Neural cell (in vitro differentiated cells): ENCODE measurements around the gene MS4A14. TPM values are rescaled to one million over a fixed set of nuclear protein-coding genes. Genes with fewer than 3 reads are reported as not detected.

Experiments used
- H2AFZ ChIP-seq: fragments of 200-600, 300-800 bp; sonication (generic), shearing (Covaris generic); 2 replicates; pipeline ENCODE4 v1.6.0; 2014; ENCODE audit warnings: low read depth, mild to moderate bottlenecking, antibody characterized with exemption, low read length, moderate library complexity
- H3F3A ChIP-seq: fragments of 200-600 bp; shearing (Covaris generic); 2 replicates; pipeline ENCODE4 v1.6.1; 2016; ENCODE audit warnings: mild to moderate bottlenecking, moderate library complexity, mixed read lengths, antibody characterized with exemption, low read length; ENCODE audit not compliant: insufficient read depth, poor library complexity, severe bottlenecking
- H3K27ac ChIP-seq: fragments of 200-600, 300-800 bp; sonication (generic), shearing (Covaris generic); 2 replicates; pipeline ENCODE4 v1.5.1; 2014; ENCODE audit warnings: mild to moderate bottlenecking, low read length, moderate library complexity
- H3K27me3 ChIP-seq: fragments of 300-800, 200-600 bp; sonication (generic), shearing (Covaris generic); 2 replicates; pipeline ENCODE4 v1.6.0; 2014; ENCODE audit warnings: mild to moderate bottlenecking, low read depth, low read length, moderate library complexity; ENCODE audit not compliant: insufficient read depth
- H3K36me3 ChIP-seq: fragments of 300-800, 200-600 bp; sonication (generic), shearing (Covaris generic); 2 replicates; pipeline ENCODE4 v1.5.1; 2014; ENCODE audit warnings: mild to moderate bottlenecking, antibody characterized with exemption, low read length, moderate library complexity; ENCODE audit not compliant: insufficient read depth
- H3K4me2 ChIP-seq: fragments of 300-800, 200-600 bp; sonication (generic), shearing (Covaris generic); 2 replicates; pipeline ENCODE4 v1.6.0; 2014; ENCODE audit warnings: mild to moderate bottlenecking, low read length
- H3K4me3 ChIP-seq: fragments of 300-800, 200-600 bp; sonication (generic), shearing (Covaris generic); 2 replicates; pipeline ENCODE4 v1.5.1; 2014; ENCODE audit warnings: mild to moderate bottlenecking, low read length, moderate library complexity
- H3K79me2 ChIP-seq: fragments of 200-600 bp; shearing (Covaris generic); replicated peaks from 2 replicates; pipeline ENCODE4 v1.6.0; 2014; ENCODE audit warnings: mild to moderate bottlenecking, low read length, moderate library complexity; ENCODE audit not compliant: insufficient read depth
- H3K9ac ChIP-seq: fragments of 300-800, 200-600 bp; sonication (generic), shearing (Covaris generic); 2 replicates; pipeline ENCODE4 v1.6.1; 2016; ENCODE audit warnings: mild to moderate bottlenecking, low read length, mixed read lengths
- H3K9me2 ChIP-seq: fragments of 200-600 bp; shearing (Covaris generic); 2 replicates; pipeline ENCODE4 v1.6.1; 2016; ENCODE audit warnings: mild to moderate bottlenecking, low read length, mixed read lengths; ENCODE audit not compliant: insufficient read depth
- H3K9me3 ChIP-seq: fragments of 200-600, 300-800 bp; sonication (generic), shearing (Covaris generic); 2 replicates; pipeline ENCODE4 v1.6.1; 2016; ENCODE audit warnings: mild to moderate bottlenecking, mixed run types, low read length, moderate library complexity, mixed read lengths
- H4K20me1 ChIP-seq: fragments of 200-600 bp; shearing (Covaris generic); 2 replicates; pipeline ENCODE4 v1.6.1; 2016; ENCODE audit warnings: mild to moderate bottlenecking, mixed run types; ENCODE audit not compliant: insufficient read depth
- EP300 ChIP-seq: fragments of 450-650 bp; conservative IDR thresholded peaks from 2 replicates; pipeline ENCODE4 v1.6.1; 2014; ENCODE audit warnings: antibody characterized with exemption, mild to moderate bottlenecking, moderate library complexity; ENCODE audit not compliant: poor library complexity, severe bottlenecking
- EZH2 ChIP-seq: fragments of 200-600, 300-800 bp; shearing (Covaris generic), sonication (generic); IDR thresholded peaks from 2 replicates; pipeline ENCODE4 v1.6.1; 2014; ENCODE audit warnings: antibody characterized with exemption, low read length, borderline replicate concordance, mild to moderate bottlenecking; ENCODE audit not compliant: insufficient read depth, poor library complexity, severe bottlenecking
- MXI1 ChIP-seq: fragments of 450-650 bp; conservative IDR thresholded peaks from 2 replicates; pipeline ENCODE4 v1.6.1; 2014; ENCODE audit warnings: antibody characterized with exemption, mild to moderate bottlenecking; ENCODE audit not compliant: poor library complexity, severe bottlenecking
- POLR2AphosphoS5 ChIP-seq: IDR thresholded peaks from 2 replicates; pipeline ENCODE4 v1.6.1; 2012
- RAD21 ChIP-seq: fragments of 450-650 bp; conservative IDR thresholded peaks from 2 replicates; pipeline ENCODE4 v1.6.1; 2014; ENCODE audit warnings: antibody characterized with exemption, mild to moderate bottlenecking, moderate library complexity
- SMC3 ChIP-seq: fragments of 450-650 bp; conservative IDR thresholded peaks from 2 replicates; pipeline ENCODE4 v1.6.1; 2014; ENCODE audit warnings: antibody characterized with exemption, mild to moderate bottlenecking, moderate library complexity; ENCODE audit not compliant: poor library complexity
- TAF1 ChIP-seq: IDR thresholded peaks from 2 replicates; pipeline ENCODE4 v1.6.1; 2012; ENCODE audit warnings: low read depth
- polyA plus RNA-seq: library from polyadenylated mRNA; depleted of rRNA; stranded (reverse); fragments of >200 nt; gene quantifications from 2 replicates; pipeline ENCODE4 v1.2.3, GENCODE V29; 2014
- TF ChIP-seq, protein P1 (sequence below): IDR thresholded peaks from 2 replicates; pipeline ENCODE4 v1.6.1; 2012; ENCODE audit warnings: borderline replicate concordance
- TF ChIP-seq, protein P2 (sequence below): fragments of 450-650 bp; IDR thresholded peaks from 2 replicates; pipeline ENCODE4 v1.5.1; 2014; ENCODE audit warnings: antibody characterized with exemption, mild to moderate bottlenecking, moderate library complexity; ENCODE audit not compliant: poor library complexity, severe bottlenecking

Gene MS4A14
- polyA plus RNA-seq, 1 donor from 2014 or later: not detected

DNA sequence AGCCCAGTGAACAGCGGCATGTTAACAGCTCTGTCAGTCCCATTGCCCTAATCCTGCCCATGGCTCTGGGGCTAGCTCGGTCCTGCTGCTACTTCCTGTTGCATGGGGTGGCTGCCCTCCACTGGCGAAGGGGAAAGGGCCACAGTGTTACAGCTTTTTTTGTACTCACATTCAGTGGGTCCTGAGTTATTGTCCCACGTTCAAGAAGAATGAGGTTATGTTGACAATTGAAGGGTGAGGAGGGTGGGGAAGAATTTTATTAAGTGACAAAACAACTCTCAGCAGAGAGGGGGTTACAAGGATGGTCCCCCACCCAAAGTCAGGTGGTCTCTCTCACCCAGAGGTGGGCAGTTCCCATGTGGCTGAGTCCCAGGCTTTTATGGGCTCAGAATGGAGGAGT is 35.6 kb upstream of the MS4A14 start:
- H3K79me2 ChIP-seq: no peaks in the 10 kb centered on the region
- no peak overlapping the region for H3K4me3 ChIP-seq
- H3K36me3 ChIP-seq: no peaks in the 10 kb centered on the region
- H3K27ac ChIP-seq: no peak overlapping the region
- H3F3A ChIP-seq: no peaks in the 10 kb centered on the region
- H3K4me2 ChIP-seq: no peak overlapping the region
- no peaks in the 10 kb centered on the region for H3K9me2 ChIP-seq
- no peaks in the 10 kb centered on the region for H3K27me3 ChIP-seq
- no peaks in the 10 kb centered on the region for H3K9me3 ChIP-seq
- no peaks in the 10 kb centered on the region for H4K20me1 ChIP-seq
- no peak overlapping the region for H2AFZ ChIP-seq
- no peak overlapping the region for H3K9ac ChIP-seq
- TF ChIP-seq SMC3 (no peak), EZH2 (no peak), EP300 (no peak)

DNA sequence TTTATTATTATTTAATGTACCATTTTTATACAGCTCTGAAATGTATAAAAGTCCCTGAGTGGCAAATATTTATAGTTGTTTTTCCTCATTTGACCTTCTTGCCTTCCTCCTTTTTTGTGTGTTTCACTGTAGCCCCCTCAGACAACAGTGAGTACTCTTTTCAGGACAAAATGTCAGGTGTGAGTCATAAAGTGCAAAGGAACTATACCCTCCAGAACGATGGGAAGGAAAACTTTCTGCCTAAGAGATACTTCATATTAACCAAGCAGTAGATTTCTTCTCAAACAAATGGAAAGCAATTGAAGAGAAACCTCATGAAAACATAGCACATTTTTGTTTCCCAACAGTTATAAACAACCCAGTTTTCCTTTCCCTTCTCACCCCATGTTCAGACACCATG is 34.0 kb upstream of the MS4A14 start:
- no peaks in the 10 kb centered on the region for H3K9me3 ChIP-seq
- no peaks in the 10 kb centered on the region for H3K79me2 ChIP-seq
- no peak for TF ChIP-seq EP300
- TF ChIP-seq RAD21: no peak
- TF ChIP-seq, protein P1, sequence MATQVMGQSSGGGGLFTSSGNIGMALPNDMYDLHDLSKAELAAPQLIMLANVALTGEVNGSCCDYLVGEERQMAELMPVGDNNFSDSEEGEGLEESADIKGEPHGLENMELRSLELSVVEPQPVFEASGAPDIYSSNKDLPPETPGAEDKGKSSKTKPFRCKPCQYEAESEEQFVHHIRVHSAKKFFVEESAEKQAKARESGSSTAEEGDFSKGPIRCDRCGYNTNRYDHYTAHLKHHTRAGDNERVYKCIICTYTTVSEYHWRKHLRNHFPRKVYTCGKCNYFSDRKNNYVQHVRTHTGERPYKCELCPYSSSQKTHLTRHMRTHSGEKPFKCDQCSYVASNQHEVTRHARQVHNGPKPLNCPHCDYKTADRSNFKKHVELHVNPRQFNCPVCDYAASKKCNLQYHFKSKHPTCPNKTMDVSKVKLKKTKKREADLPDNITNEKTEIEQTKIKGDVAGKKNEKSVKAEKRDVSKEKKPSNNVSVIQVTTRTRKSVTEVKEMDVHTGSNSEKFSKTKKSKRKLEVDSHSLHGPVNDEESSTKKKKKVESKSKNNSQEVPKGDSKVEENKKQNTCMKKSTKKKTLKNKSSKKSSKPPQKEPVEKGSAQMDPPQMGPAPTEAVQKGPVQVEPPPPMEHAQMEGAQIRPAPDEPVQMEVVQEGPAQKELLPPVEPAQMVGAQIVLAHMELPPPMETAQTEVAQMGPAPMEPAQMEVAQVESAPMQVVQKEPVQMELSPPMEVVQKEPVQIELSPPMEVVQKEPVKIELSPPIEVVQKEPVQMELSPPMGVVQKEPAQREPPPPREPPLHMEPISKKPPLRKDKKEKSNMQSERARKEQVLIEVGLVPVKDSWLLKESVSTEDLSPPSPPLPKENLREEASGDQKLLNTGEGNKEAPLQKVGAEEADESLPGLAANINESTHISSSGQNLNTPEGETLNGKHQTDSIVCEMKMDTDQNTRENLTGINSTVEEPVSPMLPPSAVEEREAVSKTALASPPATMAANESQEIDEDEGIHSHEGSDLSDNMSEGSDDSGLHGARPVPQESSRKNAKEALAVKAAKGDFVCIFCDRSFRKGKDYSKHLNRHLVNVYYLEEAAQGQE: no peak
- no peak for TF ChIP-seq EZH2
- no peak for TF ChIP-seq POLR2AphosphoS5
- TF ChIP-seq TAF1: no peak
- no peak for TF ChIP-seq SMC3
- TF ChIP-seq, protein P2, sequence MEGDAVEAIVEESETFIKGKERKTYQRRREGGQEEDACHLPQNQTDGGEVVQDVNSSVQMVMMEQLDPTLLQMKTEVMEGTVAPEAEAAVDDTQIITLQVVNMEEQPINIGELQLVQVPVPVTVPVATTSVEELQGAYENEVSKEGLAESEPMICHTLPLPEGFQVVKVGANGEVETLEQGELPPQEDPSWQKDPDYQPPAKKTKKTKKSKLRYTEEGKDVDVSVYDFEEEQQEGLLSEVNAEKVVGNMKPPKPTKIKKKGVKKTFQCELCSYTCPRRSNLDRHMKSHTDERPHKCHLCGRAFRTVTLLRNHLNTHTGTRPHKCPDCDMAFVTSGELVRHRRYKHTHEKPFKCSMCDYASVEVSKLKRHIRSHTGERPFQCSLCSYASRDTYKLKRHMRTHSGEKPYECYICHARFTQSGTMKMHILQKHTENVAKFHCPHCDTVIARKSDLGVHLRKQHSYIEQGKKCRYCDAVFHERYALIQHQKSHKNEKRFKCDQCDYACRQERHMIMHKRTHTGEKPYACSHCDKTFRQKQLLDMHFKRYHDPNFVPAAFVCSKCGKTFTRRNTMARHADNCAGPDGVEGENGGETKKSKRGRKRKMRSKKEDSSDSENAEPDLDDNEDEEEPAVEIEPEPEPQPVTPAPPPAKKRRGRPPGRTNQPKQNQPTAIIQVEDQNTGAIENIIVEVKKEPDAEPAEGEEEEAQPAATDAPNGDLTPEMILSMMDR: no peak
- TF ChIP-seq MXI1: no peak
- no peaks in the 10 kb centered on the region for H3K36me3 ChIP-seq
- H3K27ac ChIP-seq: no peak overlapping the region
- no peak overlapping the region for H3K9ac ChIP-seq
- no peaks in the 10 kb centered on the region for H4K20me1 ChIP-seq
- H3K9me2 ChIP-seq: no peaks in the 10 kb centered on the region
- H3F3A ChIP-seq: no peaks in the 10 kb centered on the region
- no peak overlapping the region for H2AFZ ChIP-seq
- H3K4me3 ChIP-seq: no peak overlapping the region
- no peaks in the 10 kb centered on the region for H3K27me3 ChIP-seq
- no peak overlapping the region for H3K4me2 ChIP-seq
